ENCODE results near the gene CEACAM5. TPM values are rescaled to one million over a fixed set of nuclear protein-coding genes. Genes with fewer than 3 reads are reported as not detected.

Gene CEACAM5
- total RNA-seq, 1 experiment from 2014 or later, result 18.1 TPM

DNA sequence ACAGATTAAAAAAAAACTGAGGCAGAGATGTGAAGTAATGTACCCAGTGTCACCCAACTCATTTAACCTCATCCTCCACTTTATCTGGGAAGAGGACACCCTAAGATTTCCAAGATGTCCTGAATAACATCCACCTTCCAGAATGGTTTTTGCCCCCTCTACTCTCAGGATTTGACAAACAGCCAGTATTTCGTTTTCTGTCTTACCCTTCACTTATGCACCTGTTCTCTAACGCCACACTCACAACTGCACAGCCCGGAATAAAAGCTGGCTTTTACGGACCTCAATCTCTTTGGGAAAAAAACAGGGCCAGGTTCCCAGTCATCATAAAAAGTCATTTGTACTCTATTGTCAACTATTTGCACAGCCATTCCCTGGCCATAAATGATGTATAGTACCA, 25.7 kb downstream of the CEACAM5 start:
- Histone ChIP-seq H3K9me2 (ENCODE audit: insufficient read depth) (no peaks in the 10 kb centered on the region), H3K27ac (peak overlapping the region; percentile 100), H3K4me2 (peak overlapping the region; percentile 71), H3K9me3 (ENCODE audit: insufficient read depth, low read depth) (no peaks in the 10 kb centered on the region), H3K4me3 (0 out of 2 replicates have a peak overlapping the region, but pooled peaks have one; percentile 17), H3K27me3 (ENCODE audit: insufficient read depth, low read depth) (no peaks in the 10 kb centered on the region), H3F3A (ENCODE audit: insufficient read depth, low read depth) (peaks cover 57% of the 10 kb centered on the region), H4K20me1 (ENCODE audit: insufficient read depth) (no peaks in the 10 kb centered on the region), H3K36me3 (ENCODE audit: low read depth) (no peaks in the 10 kb centered on the region), H3K79me2 (ENCODE audit: low read depth) (no peaks in the 10 kb centered on the region), H2AFZ (peak overlapping the region; percentile 7; the same call in 1 of the 2 replicates), H3K4me1 (replicated peaks; ENCODE audit: insufficient read depth) (peaks cover 87% of the 10 kb centered on the region)
- no peak for DNase-seq
- BruUV-seq (replicated peaks), result no TSS peak
- ChIA-PET CTCF (interaction anchor here (0.8 to 2.0 kb wide), 2 partner anchors 19 to 27 kb away, joined by 6 to 10 read pairs; no protein-coding TSS in a partner anchor), POLR2A (ENCODE audit: unreplicated experiment) (no interaction called here)
- intact Hi-C loops (cut with micrococcal nuclease; ENCODE audit: unreplicated experiment), result no loop called here
- TF ChIP-seq EZH2 (IDR thresholded peaks at IDR 0.05; ENCODE audit: low read depth), result no peak
- TF ChIP-seq CTCF (conservative IDR thresholded peaks at IDR 0.05), result no peak

DNA sequence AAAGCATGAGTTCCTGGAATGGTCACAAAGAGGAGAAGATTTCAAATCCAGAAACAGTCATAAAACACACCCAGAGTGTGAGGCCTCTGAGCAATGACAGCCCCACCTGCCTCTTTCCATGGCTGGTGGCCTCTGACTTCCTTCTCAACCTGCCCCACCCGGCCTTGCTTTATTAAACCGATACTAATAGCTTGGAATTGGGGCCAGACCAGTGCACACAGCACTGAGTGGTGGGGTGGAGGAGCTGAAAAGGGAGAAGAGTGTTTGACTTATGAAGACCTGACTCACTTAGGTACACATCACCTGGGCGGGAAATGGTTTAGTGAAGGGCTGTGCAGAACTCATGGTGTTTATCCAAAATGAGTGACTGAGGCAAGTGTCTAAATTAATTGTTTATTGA, 26.2 kb downstream of the CEACAM5 start:
- Histone ChIP-seq H3K27me3 (ENCODE audit: insufficient read depth, low read depth) (no peaks in the 10 kb centered on the region), H4K20me1 (ENCODE audit: insufficient read depth) (no peaks in the 10 kb centered on the region), H3K9me3 (ENCODE audit: insufficient read depth, low read depth) (no peaks in the 10 kb centered on the region), H3K4me1 (replicated peaks; ENCODE audit: insufficient read depth) (peaks cover 92% of the 10 kb centered on the region), H3K79me2 (ENCODE audit: low read depth) (no peaks in the 10 kb centered on the region), H2AFZ (no peak overlapping the region), H3K36me3 (ENCODE audit: low read depth) (no peaks in the 10 kb centered on the region), H3K27ac (peak overlapping the region; percentile 100), H3F3A (ENCODE audit: insufficient read depth, low read depth) (peaks cover 60% of the 10 kb centered on the region), H3K4me3 (peak overlapping the region; percentile 17; the same call in 1 of the 2 replicates), H3K9me2 (ENCODE audit: insufficient read depth) (no peaks in the 10 kb centered on the region), H3K4me2 (peak overlapping the region; percentile 71)
- ChIA-PET POLR2A (ENCODE audit: unreplicated experiment) (interaction anchor here (0.6 to 1.0 kb wide), 2 partner anchors 40 to 127 kb away, joined by 6 to 27 read pairs; no protein-coding TSS in a partner anchor), CTCF (interaction anchor here (0.8 to 2.0 kb wide), 2 partner anchors 18 to 28 kb away, joined by 10 read pairs; no protein-coding TSS in a partner anchor)
- BruUV-seq (replicated peaks), result no TSS peak
- no peak for TF ChIP-seq CTCF (conservative IDR thresholded peaks at IDR 0.05)
- TF ChIP-seq EZH2 (IDR thresholded peaks at IDR 0.05; ENCODE audit: low read depth), result no peak
- peak; percentile 55 to 98 for DNase-seq
- intact Hi-C loops (cut with micrococcal nuclease; ENCODE audit: unreplicated experiment), result no loop called here

GRCh38 chr19:41735071-41735600, 26.7 kb downstream of the CEACAM5 start:
- no peaks in the 10 kb centered on the region for H3K9me3 ChIP-seq (ENCODE audit: insufficient read depth, low read depth)
- no peaks in the 10 kb centered on the region for H3K79me2 ChIP-seq (ENCODE audit: low read depth)
- peaks cover 97% of the 10 kb centered on the region for H3K4me1 ChIP-seq (replicated peaks; ENCODE audit: insufficient read depth)
- intact Hi-C loops (cut with micrococcal nuclease; ENCODE audit: unreplicated experiment), result no loop called here
- POLR2A ChIA-PET (ENCODE audit: unreplicated experiment), result interaction anchor here (0.6 to 1.0 kb wide), 5 partner anchors 39 to 984 kb away, joined by 3 to 27 read pairs (median 5); partner anchors contain the start of gene SNRPA
- H3K27ac ChIP-seq, result peak overlapping the region; percentile 100
- CTCF ChIA-PET, result interaction anchor here (0.8 to 2.0 kb wide), 5 partner anchors 11 to 50 kb away, joined by 3 to 10 read pairs (median 9); no protein-coding TSS in a partner anchor
- peaks cover 65% of the 10 kb centered on the region for H3F3A ChIP-seq (ENCODE audit: insufficient read depth, low read depth)
- no peak overlapping the region for H2AFZ ChIP-seq
- DNase-seq, result peak in 1 of 2 experiments; percentile 91
- TSS peak; percentile 87 for BruUV-seq (replicated peaks)
- no peaks in the 10 kb centered on the region for H3K27me3 ChIP-seq (ENCODE audit: insufficient read depth, low read depth)
- TF ChIP-seq CTCF (conservative IDR thresholded peaks at IDR 0.05) (no peak), EZH2 (IDR thresholded peaks at IDR 0.05; ENCODE audit: low read depth) (no peak)
- H3K4me3 ChIP-seq, result peak overlapping the region; percentile 17; the same call in 1 of the 2 replicates
- H4K20me1 ChIP-seq (ENCODE audit: insufficient read depth), result no peaks in the 10 kb centered on the region
- no peaks in the 10 kb centered on the region for H3K9me2 ChIP-seq (ENCODE audit: insufficient read depth)
- H3K36me3 ChIP-seq (ENCODE audit: low read depth), result no peaks in the 10 kb centered on the region
- H3K4me2 ChIP-seq, result peak overlapping the region; percentile 71

All from PC-9 (cell line).